GM18517 (cell line): ENCODE data around the gene CPZ.
"Not testable (repeated sequence)": the region's sequence is repeated elsewhere in the genome, so short reads cannot be mapped to it uniquely, and the experiment has no call there.

Experiments
- ATAC-seq: cut with Tn5 transposase; IDR thresholded peaks from one replicate; pipeline ENCODE4 v1.9.1; 2021; ENCODE audit warnings: mild to moderate bottlenecking, moderate library complexity; ENCODE audit not compliant: unreplicated experiment

The CPZ gene

DNA sequence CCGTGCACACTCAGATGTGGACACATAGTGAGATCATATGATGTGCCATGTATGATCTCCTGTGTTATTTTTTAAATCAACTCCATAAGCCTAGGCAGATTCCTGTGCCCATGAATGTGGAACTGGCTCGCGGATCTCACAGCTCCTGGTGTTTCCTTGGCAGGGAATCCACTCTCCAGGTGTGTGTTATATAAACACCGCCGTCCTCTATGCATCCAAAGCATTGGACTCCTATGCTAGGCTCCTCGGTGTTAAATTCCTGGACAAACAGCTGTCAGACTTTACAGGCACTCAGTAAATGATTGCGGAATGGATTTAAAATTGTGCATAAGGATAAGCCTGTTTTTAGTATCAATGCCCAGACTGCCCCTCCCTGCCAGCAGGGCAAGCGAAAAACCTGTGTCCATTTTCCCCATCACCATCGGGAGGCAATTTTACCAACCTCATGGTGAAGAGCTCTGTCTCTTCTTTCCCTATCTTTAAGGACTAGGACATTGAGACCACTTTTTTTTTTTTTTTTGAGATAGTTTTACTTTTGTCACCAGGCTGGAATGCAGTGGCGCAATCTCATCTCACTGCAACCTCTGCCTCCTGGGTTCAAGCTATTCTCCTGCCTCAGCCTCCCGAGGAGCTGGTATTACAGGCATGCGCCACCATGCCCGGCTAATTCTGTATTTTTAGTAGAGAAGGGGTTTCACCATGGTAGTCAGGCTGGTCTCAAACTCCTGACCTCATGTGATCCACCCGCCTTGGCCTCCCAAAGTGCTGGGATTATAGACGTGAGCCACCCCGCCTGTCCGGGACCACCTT lies 36.0 kb upstream of the CPZ start:
- ATAC-seq = no peak

DNA sequence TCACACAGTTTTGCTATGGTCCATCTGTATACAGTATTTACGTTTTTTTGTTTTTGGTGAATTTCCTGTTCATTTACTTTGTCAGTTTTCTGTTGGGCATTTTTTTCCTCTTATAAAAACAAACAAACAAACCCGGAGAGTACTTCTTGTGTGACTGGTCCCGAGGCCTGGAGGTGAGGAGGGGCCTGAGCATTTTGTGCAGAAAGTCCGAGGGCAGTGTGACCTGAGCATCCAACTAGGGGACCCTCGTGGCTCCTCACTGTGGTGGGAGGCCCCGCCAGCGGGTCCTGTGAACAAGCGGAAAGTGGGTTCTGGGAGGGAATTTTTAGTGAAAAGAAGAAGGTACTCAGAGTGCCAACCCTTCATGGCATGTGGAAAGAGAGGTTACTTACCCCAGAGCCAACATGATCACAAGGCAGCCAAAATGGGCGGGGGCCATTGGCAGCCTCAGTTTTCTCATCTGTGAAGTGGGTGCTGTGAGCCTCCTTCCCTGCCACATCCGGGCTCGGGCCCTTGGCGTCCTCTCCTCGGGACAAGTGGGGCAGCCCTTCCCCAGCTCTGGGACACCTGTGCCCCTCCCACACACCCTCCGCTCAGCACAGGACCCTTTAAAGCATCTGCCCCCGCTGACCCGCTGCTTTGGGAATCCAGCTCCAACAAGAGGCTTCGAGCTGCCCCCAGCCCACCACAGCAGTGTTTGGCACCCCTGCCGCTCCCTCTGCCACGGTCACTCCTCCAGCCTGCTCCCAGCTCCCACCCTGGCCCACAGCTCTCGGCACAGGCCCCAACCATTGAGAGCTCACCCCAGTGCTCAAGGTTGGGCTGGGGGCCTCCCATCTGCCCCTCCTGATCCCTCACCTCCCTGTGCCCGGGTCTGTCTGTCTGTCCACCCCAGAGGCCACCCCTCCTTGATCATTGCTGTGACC lies 35.2 kb upstream of the CPZ start:
- no peak for ATAC-seq

DNA sequence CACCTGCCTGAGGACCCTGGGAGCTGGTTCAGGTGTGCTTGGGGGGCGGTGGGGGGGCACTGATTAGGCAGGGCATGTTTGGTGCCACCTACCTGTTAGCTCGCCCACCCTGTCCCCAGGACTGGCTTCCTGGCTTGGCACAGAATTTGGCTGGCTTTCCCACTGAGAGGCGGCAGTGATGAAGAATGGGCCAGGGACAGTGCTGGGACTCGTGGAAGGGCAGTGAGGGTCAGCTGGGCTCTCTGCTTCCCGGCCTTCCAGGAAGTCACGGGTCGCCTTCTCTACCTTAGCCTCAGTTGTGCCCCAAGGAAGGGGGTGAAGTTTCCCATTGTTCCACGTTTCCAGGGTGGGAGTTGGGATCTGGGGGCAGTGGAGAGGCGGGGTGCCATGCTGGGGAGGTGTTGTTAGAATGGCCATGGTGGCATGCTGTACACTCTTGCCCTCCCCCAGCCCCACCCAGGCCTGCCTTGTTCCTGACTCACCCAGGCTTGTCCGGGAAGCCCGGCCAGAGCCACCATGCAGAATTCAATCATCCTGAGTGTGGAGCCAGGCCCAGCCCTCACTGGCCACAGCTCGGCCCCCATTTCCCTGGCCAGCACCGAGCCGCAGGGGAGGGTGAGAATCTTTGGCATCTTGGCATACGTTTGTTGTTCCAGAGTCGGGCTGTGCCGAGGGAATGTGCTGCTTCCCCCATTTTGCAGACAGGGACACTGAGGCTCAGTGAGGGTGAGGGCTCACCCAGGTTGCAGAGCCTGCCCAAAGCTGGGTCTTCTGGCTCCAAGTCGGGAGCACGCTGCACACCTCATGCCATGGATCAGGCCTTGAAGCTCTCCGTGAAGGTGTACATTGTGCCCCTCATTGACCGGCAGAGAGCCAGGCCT lies 34.2 kb upstream of the CPZ start:
- ATAC-seq = no peak

DNA sequence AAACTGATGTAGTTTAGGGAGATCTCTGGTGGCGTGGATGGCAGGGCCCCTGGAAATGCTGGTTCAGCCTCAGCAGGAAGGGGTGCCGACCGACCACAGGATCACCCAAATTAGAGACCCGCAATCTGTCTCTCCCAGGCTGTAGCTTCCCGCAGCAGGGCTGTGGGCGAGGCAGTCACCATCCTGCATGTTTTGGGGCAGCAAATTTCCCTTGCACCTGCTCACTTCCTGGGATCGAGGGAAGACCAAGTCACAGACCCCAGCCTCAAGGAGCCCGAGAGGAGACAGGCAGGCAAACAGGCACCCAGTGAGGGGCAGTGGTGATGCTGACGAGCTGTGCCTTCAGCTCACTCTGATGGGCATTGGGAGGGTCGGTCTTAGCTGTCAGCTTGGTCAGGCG lies 33.6 kb upstream of the CPZ start:
- ATAC-seq = no peak

DNA sequence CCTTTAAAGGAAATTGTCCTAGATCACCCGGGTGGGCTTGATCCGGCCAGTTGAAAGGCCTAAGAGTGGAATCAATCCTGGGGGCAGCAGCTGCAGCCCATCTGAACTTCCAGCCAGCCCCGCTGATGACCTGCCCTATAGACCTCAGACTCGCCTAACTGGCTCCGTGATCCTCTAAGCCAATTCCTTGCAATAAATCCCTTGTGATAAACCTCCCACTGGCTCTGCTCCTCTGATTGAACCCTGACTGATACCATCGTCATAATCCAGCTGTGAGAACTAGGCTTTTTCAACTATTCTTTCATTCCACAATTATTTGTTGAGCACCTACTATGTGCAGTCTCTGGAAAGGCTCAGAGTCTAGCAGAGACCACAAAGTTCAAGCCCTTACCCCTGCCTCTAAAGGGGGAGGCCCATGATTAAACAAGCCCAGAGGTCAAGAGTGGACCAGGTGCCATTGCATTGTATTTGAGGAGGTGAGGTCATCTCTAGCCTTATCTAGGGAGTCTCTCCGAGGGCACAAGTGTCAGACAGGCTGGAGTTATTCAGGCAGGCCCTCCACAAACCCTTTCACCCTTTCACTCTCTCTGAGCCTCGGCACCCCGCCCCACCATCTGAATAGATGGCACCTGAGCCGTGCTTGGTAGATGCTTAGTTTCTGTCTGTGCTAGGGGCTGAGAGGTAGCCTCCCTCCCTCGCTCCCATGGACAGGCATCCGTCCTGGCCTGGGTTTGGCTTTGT lies 32.9 kb upstream of the CPZ start:
- ATAC-seq = no peak

DNA sequence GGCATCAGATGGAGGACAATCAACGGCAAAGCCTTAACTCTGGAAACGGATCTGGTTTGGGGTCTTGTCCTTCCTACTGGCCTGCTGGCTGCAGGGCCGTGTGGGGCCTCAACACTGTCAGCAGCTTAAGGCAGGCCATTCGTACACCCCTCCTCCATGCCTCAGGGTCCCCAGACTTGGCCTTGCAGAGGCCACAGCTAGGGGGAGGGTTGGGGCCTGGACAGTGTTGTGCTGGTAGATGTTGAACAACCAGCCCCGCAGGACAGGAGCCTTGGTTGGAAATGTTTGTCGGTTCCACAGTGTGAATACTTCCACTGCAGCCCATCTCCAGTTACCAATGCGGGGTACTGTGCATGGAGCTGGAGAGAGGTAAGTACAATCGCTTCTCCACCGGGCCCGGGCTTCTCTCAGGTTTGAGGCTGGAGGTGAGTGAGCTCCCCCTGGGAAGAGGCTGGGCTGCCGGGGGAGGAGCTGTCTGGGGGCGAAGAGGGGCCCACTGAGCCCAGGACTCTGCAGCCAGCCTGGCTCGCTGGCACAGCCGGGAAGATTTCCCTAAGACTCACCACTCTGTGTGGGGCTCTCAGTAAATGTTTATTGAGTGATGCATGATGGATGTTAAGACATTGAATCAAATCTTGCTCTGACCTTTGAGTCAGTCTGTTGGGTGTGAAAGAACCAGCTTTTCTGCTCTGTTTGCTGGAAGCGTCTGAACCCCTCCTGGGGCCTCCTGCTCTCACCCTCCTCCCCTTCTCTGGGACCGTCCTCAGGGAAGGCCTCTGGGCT lies 32.1 kb upstream of the CPZ start:
- no peak for ATAC-seq

DNA sequence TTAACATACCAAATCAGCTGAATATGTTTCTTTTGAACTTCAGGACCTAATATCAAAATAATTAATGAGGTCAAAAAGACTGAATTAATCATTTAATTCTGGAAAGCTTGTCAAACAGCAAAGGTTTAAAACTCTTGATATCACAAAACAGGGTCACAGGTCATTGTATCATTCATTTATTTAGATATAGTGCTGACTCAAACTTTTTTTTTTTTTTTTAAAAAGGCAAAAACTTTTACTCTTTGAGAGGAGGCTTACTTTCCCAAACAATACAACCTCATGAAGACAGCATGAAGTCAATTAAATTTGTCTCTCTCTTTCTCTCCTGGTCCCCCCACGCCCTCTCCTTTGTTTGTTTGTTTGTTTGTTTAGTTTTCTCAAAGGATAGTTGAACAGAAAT lies 28.0 kb upstream of the CPZ start:
- ATAC-seq = no peak

DNA sequence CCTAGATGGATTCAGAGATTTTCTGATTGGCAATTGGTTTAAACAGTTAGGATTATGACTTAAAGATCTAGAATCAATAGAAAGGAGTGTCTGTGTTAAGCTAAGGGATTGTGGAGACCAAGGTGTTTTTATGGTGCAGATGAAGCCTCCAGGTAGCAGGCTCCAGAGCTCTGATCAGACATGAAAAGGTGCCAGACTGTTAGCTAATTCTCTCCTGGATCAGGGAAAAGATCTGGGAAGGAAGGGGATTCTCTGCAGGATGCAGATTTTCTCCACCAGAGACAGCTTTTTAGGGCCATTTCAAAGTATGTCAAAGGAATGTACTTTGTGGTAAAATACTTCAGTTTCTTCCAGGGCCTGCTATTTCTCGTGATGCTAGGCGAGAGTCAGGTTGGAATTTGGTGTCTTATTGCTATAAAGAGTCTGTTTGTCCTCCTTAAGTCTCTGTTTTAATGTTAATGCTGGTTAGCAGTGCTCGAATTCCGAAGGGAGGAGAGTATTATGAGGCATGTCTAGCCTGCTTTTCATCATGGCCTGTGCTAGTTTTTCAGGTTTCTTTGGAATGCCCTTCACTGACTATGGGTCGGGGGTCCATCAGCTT lies 24.4 kb upstream of the CPZ start:
- no peak for ATAC-seq

DNA sequence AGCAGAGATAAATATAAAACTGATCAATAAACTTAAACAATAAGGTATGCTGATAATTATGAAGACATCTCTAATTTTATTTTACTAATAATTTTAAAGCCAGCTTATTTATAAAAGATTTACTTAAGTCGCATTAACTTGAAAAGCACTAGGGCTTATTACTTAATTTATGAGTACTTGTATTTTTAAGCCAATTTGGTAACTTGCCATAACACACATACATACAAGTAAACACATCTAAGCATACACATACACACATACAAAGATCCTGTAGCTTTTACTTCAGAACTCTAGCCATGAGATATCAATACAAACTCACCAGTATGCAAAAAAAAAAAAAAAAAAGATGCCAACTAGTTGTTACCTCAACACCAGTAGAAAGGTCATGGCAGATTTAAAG lies 22.4 kb upstream of the CPZ start:
- ATAC-seq = no peak

DNA sequence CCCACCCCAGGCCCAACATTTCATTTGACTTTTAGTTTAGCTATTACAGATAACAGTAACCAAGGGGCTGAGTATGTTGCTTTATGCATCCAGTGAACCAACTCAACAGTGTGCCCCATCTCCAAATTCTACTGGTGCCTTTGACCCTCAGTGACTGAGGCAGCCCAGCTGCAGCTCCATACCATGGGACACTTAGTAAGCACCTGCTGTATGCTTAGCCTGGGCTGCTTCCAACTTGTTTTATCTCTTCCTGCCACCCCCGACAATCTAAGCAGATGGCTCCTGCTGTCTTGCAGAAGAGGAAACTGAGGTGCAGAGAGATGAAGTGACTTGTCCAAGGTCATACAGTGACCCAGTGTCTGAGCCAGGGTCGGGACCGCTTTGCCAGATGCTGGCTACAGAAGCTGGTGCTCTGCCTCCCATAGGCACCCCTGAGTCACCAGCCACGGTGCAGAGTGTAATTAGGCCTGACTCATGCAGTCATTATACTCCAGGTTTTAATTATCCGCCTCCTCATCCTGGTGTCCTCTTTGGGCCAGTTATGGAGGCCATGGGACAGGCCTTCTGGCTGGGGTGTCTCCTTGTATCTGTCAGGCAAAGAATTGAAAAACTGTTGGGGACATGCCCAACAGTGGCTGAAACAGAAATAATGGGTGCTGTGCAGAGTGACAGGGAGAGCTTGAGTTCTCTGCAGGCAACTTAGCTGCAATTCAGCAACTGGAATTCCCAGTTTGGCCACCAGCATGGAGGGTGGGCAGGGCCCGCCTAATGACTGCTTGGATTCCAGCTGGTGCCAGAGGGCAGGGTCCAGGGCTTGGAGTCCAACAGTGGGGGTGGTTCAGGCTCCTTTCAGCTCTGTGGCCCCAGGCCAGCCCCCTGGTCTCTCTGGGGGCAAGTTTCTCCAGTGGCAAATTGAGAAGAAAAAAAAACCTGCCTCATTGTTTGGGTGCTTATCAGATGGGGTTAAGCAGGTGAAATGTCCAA lies 20.6 kb upstream of the CPZ start:
- no peak for ATAC-seq

DNA sequence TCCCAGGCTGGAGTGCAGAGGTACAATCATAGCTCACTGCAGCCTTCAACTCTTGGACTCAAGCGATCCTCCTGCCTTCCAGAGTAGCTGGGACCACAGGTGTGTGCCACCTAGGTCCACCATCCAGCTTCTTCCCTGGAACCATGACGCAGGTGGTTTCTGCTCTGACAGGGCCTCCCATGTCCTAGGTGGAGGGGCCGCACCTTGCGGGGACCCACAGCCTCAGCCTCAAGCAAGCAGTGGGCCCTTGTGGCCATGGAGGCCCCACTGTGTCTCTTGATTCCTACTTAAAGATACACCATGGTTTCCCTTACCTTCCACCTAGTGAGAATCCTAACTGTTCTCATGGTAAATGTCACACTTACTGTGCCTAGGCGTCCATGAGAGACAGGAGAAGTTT lies 19.3 kb upstream of the CPZ start:
- ATAC-seq = no peak

DNA sequence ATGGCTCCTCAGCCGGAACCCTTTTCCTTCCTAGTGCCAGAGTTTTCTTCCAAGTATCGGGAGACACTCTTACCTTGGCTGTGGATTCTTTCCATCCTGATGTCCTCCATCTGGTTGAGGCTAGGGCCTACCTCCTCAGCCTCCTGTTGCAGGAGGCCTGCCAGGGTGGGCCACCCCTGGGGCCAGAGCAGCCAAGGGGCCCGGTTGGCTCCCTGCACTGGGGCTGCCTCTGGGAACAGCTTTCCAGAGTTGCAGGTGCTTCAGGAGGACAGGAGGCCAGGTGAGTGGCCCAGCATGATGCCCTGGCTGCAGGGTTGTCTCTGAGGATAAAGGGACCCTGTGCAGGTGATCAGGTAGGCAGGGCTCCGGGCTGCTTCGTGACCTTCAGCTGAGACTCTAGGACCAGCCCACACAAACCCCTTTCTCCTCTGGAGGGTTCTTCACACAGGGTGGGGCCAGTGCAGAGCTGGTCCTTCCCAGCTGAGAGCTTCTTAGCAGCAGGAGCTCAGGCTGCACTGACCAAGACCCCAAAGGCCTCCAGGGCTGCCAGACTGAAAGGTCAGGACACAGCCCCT lies 17.7 kb upstream of the CPZ start:
- no peak for ATAC-seq

DNA sequence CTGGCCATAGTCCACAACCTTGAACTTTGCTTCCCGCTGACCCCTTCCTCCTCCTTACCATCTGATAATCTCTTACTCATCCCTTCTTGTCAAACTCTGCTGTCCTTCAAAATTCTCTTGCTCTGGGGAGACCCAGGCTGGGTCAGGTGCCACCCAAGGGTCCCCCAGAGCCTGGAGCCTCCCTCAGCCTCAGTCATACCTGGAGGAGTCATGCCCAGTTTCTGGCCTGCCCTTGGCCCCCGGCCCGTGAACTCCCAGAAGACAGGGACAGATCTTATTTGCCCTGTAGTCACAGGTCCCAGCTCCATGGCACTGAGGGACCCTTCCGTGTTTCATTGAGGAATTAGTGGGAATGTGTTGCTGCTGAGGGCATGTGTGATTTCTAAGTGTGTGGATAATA lies 17.1 kb upstream of the CPZ start:
- no peak for ATAC-seq

DNA sequence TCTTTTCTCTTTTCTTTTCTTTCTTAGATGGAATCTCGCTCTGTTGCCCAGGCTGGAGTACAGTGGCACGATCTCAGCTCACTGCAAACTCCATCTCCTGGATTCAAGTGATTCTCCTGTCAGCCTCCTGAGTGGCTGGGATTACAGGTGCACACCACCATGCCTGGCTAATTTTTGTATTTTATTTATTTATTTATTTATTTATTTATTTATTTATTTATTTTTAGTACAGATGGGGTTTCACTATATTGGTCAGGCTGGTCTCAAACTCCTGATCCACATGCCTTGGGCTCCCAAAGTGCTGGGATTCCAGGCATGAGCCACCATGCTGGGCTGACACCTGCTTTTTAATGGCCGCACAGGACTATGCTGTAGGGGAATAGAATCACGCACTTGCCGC lies 16.0 kb upstream of the CPZ start:
- not testable (repeated sequence) for ATAC-seq

DNA sequence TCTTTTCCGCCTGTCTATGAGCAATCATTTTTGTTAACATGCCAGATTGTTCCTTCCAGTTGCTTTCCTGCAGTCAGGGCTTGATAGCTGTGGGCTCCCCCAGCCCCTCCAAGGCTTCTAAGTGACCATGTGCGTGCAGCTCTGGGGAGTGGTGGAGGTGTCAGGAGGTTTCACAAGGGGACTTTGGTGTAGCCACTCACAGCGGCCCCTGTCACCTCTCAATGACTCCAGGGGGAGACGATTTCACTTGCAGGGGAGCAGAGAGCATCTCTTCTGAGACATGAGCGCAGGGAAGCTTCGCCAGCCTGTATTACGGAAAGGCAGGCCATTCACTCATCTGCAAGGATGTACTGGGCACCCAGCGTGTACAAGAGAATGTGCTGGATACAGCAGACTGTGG lies 15.5 kb upstream of the CPZ start:
- ATAC-seq = no peak

DNA sequence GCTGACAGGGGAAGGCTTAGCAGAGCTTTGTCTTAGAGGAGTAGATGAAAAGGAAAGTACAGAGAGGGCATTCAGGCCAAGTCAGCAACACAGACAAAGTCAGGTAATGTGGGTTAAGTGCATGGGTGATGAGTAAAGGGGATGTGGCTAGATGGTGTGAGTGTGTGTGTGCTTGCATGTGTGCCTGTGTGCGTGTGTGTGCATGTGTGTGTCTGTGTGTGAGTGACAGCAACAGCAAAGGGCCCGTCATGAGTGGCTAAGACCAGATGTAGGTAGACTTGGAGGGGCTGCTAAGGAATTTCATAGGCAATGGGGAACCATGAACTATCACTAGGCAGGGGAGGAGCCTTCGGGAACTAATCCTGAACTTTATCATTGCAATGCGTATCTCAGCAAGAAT lies 14.6 kb upstream of the CPZ start:
- no peak for ATAC-seq

DNA sequence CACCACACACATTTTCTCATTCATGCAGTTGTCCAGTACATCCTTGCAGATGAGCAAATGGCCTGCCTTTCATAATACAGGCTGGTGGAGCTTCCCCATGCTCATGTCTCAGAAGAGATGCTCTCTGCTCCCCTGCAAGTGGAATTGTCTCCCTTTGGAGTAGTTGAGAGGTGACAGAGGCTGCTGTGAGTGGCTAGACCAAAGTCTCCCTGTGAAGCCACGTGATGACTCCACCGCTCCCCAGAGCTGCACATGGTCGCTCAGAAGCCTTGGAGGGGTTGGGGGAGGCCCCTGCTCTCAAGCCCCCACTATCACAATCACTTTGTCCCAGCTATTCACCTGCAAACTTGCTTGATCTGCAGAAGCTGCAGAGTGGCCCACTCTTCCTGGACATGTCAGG lies 13.8 kb upstream of the CPZ start:
- ATAC-seq = no peak
